ENCODE data around the gene HIF3A. TPM values are rescaled to one million over a fixed set of nuclear protein-coding genes. Genes with fewer than 3 reads are reported as not detected.
A peak's percentile ranks its signal among the peaks of the same experiment; 100 is the strongest.

HIF3A gene
- total RNA-seq, 4 donors from 2014 or later: 21.5 to 212 (median 103) TPM

- no peak overlapping the region for H3K4me3 ChIP-seq
These were observed 70.6 kb downstream of the HIF3A start for GRCh38 chr19:46367426-46367825.

DNA sequence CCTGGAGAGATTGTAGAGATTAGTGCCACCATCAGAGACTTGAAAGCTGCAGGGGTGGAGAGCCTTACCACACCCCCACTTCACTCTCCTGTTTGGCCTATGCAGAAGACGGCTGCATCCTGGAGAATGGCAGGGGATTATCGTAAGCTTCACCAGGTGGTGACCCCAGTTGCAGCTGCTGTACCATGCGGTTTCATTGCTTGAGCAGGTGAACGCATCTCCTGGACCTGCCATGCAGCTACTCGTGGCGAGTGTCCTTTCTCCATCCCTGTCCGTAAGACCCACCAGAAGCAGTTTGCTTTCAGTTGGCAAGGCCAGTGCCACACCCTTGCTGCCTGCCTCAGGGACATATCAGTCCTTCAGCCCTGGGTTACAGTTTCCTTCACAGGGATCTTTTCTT, 71.3 kb downstream of the HIF3A start:
- intact Hi-C loops (cut with DNase I; ENCODE audit: low total_unique reads): no loop called here
- Histone ChIP-seq H3K27ac (no peak overlapping the region), H3K27me3 (no peaks in the 10 kb centered on the region), H3K4me3 (no peak overlapping the region), H3K36me3 (no peaks in the 10 kb centered on the region), H3K9me3 (no peaks in the 10 kb centered on the region), H3K4me1 (peaks cover 0 to 6% of the 10 kb centered on the region in 2 donors)
- TF ChIP-seq, protein P1, sequence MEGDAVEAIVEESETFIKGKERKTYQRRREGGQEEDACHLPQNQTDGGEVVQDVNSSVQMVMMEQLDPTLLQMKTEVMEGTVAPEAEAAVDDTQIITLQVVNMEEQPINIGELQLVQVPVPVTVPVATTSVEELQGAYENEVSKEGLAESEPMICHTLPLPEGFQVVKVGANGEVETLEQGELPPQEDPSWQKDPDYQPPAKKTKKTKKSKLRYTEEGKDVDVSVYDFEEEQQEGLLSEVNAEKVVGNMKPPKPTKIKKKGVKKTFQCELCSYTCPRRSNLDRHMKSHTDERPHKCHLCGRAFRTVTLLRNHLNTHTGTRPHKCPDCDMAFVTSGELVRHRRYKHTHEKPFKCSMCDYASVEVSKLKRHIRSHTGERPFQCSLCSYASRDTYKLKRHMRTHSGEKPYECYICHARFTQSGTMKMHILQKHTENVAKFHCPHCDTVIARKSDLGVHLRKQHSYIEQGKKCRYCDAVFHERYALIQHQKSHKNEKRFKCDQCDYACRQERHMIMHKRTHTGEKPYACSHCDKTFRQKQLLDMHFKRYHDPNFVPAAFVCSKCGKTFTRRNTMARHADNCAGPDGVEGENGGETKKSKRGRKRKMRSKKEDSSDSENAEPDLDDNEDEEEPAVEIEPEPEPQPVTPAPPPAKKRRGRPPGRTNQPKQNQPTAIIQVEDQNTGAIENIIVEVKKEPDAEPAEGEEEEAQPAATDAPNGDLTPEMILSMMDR (IDR thresholded peaks at IDR 0.05): no peak
- TF ChIP-seq POLR2A (IDR thresholded peaks at IDR 0.05): no peak
- DNase-seq: no peak

More at GRCh38 chr19:46367426-46367825, 70.6 kb downstream of the HIF3A start:
- Histone ChIP-seq H3K9me3 (no peaks in the 10 kb centered on the region), H3K4me1 (no peaks in the 10 kb centered on the region), H3K27ac (no peak overlapping the region), H3K36me3 (no peaks in the 10 kb centered on the region), H3K27me3 (no peaks in the 10 kb centered on the region)
- TF ChIP-seq, protein P1 (IDR thresholded peaks at IDR 0.05): no peak
- TF ChIP-seq POLR2A (IDR thresholded peaks at IDR 0.05): no peak
- no peak for DNase-seq
- intact Hi-C loops (cut with DNase I; ENCODE audit: low total_unique reads): no loop called here

- Histone ChIP-seq H3K27me3 (no peaks in the 10 kb centered on the region), H3K9me3 (no peaks in the 10 kb centered on the region), H3K4me3 (no peak overlapping the region), H3K36me3 (no peaks in the 10 kb centered on the region), H3K4me1 (peaks cover 0 to 14% of the 10 kb centered on the region in 2 donors), H3K27ac (no peak overlapping the region)
- no peak for TF ChIP-seq POLR2A (IDR thresholded peaks at IDR 0.05)
- TF ChIP-seq, protein P1 (IDR thresholded peaks at IDR 0.05): no peak
- DNase-seq: no peak
- intact Hi-C loops (cut with DNase I; ENCODE audit: low total_unique reads): no loop called here
These were observed 73.0 kb downstream of the HIF3A start for GRCh38 chr19:46369817-46370216.

DNA sequence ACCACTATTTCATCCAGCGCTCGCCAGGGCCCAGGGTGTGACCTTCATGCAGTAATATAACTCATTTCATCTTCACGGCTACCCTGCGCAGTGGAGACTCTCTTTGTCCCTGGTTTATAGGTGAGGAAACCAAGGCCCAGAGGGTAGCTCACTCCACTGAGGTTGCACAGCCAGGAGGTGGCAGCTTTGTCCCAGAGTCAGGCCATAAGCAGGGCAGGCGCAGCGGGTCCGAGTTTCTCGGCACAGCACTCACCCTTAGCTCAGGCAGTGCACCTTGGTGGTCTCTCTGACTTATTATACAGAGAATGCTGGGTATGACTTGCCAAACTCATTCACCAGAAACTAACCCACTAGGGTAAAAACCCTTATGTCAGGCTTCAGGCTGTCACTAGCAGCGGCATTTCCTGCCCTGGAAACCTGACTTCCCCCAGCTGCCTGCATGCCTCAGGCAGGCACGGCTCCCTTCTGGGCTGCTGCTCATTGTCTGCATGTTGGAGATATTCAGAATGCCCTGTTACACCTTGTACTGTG, 74.6 kb downstream of the HIF3A start:
- H3K27ac ChIP-seq: no peak overlapping the region
- no peak for DNase-seq
- no peak for TF ChIP-seq POLR2A (IDR thresholded peaks at IDR 0.05)
- TF ChIP-seq, protein P1 (IDR thresholded peaks at IDR 0.05): no peak
- no peaks in the 10 kb centered on the region for H3K9me3 ChIP-seq
- H3K4me3 ChIP-seq: no peak overlapping the region
- intact Hi-C loops (cut with DNase I; ENCODE audit: low total_unique reads): no loop called here
- no peaks in the 10 kb centered on the region for H3K27me3 ChIP-seq
- no peaks in the 10 kb centered on the region for H3K36me3 ChIP-seq
- peaks cover 0 to 14% of the 10 kb centered on the region in 2 donors for H3K4me1 ChIP-seq

GRCh38 chr19:46372901-46373490, 76.2 kb downstream of the HIF3A start:
- Histone ChIP-seq H3K4me1 (peaks cover 0 to 14% of the 10 kb centered on the region in 2 donors), H3K27ac (peak overlapping the region; percentile 40 to 64), H3K9me3 (no peaks in the 10 kb centered on the region), H3K27me3 (no peaks in the 10 kb centered on the region), H3K36me3 (no peaks in the 10 kb centered on the region), H3K4me3 (no peak overlapping the region)
- no peak for DNase-seq
- TF ChIP-seq, protein P1 (IDR thresholded peaks at IDR 0.05): peak in 1 of 4 experiments; percentile 15
- TF ChIP-seq POLR2A (IDR thresholded peaks at IDR 0.05): no peak
- intact Hi-C loops (cut with DNase I; ENCODE audit: low total_unique reads): no loop called here
